ENCODE results near the gene GADD45A. TPM values are rescaled to one million over a fixed set of nuclear protein-coding genes. Genes with fewer than 3 reads are reported as not detected.

Gene GADD45A
- polyA plus RNA-seq, 1 donor (not counting 4 experiments of a cell fraction or from before 2014, with no cell fraction given) = 151 TPM

DNA sequence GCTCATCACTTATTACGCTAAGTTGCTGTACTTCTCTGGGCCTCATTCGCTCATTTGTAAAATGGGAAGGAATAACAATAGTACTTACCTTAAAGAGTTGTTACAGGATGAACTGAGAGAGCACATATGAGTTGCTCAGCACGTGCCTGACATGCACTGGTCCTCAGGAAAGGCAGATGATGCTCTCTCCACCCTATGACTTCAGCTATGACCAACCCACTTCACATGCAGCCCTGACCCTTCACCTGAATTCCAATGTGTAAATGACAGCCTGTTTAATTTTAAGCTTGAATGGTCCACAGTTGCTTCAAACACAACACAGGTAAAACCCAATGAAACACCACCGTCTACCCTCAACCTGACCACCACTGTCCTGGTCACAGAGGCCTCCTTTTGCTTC is 32.9 kb downstream of the GADD45A start:
- no peaks in the 10 kb centered on the region for H4K20me1 ChIP-seq (ENCODE audit: control insufficient read depth, extremely low read depth, insufficient read depth, low read length)
- TF ChIP-seq EZH2 (IDR thresholded peaks at IDR 0.05; ENCODE audit: low read length) (no peak), CTCF (optimal IDR thresholded peaks at IDR 0.05 in 1 of 3, IDR thresholded peaks at IDR 0.05 in 1 of 3, conservative IDR thresholded peaks at IDR 0.05 in 1 of 3; ENCODE audit: extremely low read depth in 1 of 3, insufficient read depth in 2 of 3, low read length in 3 of 3) (no peak)
- no peak overlapping the region for H3K4me3 ChIP-seq (ENCODE audit: control insufficient read depth in 2 of 3, extremely low read depth in 1 of 3, insufficient read depth in 2 of 3, low read depth in 1 of 3, low read length in 3 of 3)
- no peaks in the 10 kb centered on the region for H3K27me3 ChIP-seq (ENCODE audit: control insufficient read depth, extremely low read depth, insufficient read depth, low read length)
- no peak overlapping the region for H3K4me2 ChIP-seq (ENCODE audit: control insufficient read depth, extremely low read depth, insufficient read depth, low read depth, low read length)
- DNase-seq (ENCODE audit: low read depth, low spot score) = no peak
- H3K9me3 ChIP-seq (ENCODE audit: control insufficient read depth, low read depth, low read length) = no peaks in the 10 kb centered on the region
- peaks cover 0 to 5% of the 10 kb centered on the region in 2 experiments for H3K36me3 ChIP-seq (ENCODE audit: control insufficient read depth in 2 of 2, extremely low read depth in 1 of 2, insufficient read depth in 2 of 2, low read length in 2 of 2)
- peaks cover 56% of the 10 kb centered on the region for H3K4me1 ChIP-seq (ENCODE audit: control insufficient read depth, extremely low read depth, insufficient read depth, low read length)
- H3K9ac ChIP-seq (ENCODE audit: control insufficient read depth, extremely low read depth, insufficient read depth, low read length) = no peak overlapping the region
- no peak overlapping the region for H2AFZ ChIP-seq (ENCODE audit: control insufficient read depth, low read length)
- dilution Hi-C loops (cut with MboI; ENCODE audit: extremely low pct_ligation_motif_present, low sequenced_read_pairs) = no loop called here
- peak overlapping the region; percentile 45 for H3K27ac ChIP-seq (ENCODE audit: control insufficient read depth, insufficient read depth, low read length)
- H3K9me1 ChIP-seq (ENCODE audit: control insufficient read depth, extremely low read depth, insufficient read depth, low read length) = no peaks in the 10 kb centered on the region
- peaks cover 49% of the 10 kb centered on the region for H3K79me2 ChIP-seq (ENCODE audit: control insufficient read depth, insufficient read depth, low read length)
- peak; percentile 74 for FAIRE-seq

GRCh38 chr1:67719329-67720196 is 34.6 kb downstream of the GADD45A start:
- H3K9ac ChIP-seq (ENCODE audit: control insufficient read depth, extremely low read depth, insufficient read depth, low read length) = no peak overlapping the region
- H3K27me3 ChIP-seq (ENCODE audit: control insufficient read depth, extremely low read depth, insufficient read depth, low read length) = no peaks in the 10 kb centered on the region
- no peaks in the 10 kb centered on the region for H4K20me1 ChIP-seq (ENCODE audit: control insufficient read depth, extremely low read depth, insufficient read depth, low read length)
- no peak overlapping the region for H3K4me3 ChIP-seq (ENCODE audit: control insufficient read depth in 2 of 3, extremely low read depth in 1 of 3, insufficient read depth in 2 of 3, low read depth in 1 of 3, low read length in 3 of 3)
- H3K79me2 ChIP-seq (ENCODE audit: control insufficient read depth, insufficient read depth, low read length) = peaks cover 50% of the 10 kb centered on the region
- FAIRE-seq (no peak), DNase-seq (ENCODE audit: low read depth, low spot score) (no peak)
- no peaks in the 10 kb centered on the region for H3K9me1 ChIP-seq (ENCODE audit: control insufficient read depth, extremely low read depth, insufficient read depth, low read length)
- TF ChIP-seq EZH2 (IDR thresholded peaks at IDR 0.05; ENCODE audit: low read length) = no peak
- TF ChIP-seq CTCF (optimal IDR thresholded peaks at IDR 0.05 in 1 of 3, IDR thresholded peaks at IDR 0.05 in 1 of 3, conservative IDR thresholded peaks at IDR 0.05 in 1 of 3; ENCODE audit: extremely low read depth in 1 of 3, insufficient read depth in 2 of 3, low read length in 3 of 3) = no peak
- peaks cover 55% of the 10 kb centered on the region for H3K4me1 ChIP-seq (ENCODE audit: control insufficient read depth, extremely low read depth, insufficient read depth, low read length)
- H3K4me2 ChIP-seq (ENCODE audit: control insufficient read depth, extremely low read depth, insufficient read depth, low read depth, low read length) = no peak overlapping the region
- peaks cover 0 to 3% of the 10 kb centered on the region in 2 experiments for H3K36me3 ChIP-seq (ENCODE audit: control insufficient read depth in 2 of 2, extremely low read depth in 1 of 2, insufficient read depth in 2 of 2, low read length in 2 of 2)
- dilution Hi-C loops (cut with MboI; ENCODE audit: extremely low pct_ligation_motif_present, low sequenced_read_pairs) = no loop called here
- no peak overlapping the region for H2AFZ ChIP-seq (ENCODE audit: control insufficient read depth, low read length)
- H3K9me3 ChIP-seq (ENCODE audit: control insufficient read depth, low read depth, low read length) = no peaks in the 10 kb centered on the region
- H3K27ac ChIP-seq (ENCODE audit: control insufficient read depth, insufficient read depth, low read length) = no peak overlapping the region

All from keratinocyte (primary cell).